BE2C (cell line): ENCODE results near the gene PSMF1.

Experiments used
- DNase-seq: peaks from one replicate; pipeline ENCODE4 v3.0.0-alpha.2; 2020
- H3K27me3 ChIP-seq: fragments of 250-450 bp; sonication (Bioruptor Pico); 2 replicates; pipeline ENCODE4 v1.5.1; 2020; ENCODE audit warnings: mild to moderate bottlenecking
- H3K36me3 ChIP-seq: fragments of 250-450 bp; sonication (Bioruptor Pico); 2 replicates; pipeline ENCODE4 v1.5.1; 2020; ENCODE audit warnings: mild to moderate bottlenecking
- H3K4me1 ChIP-seq: fragments of 250-450 bp; sonication (Bioruptor Pico); 2 replicates; pipeline ENCODE4 v1.5.1; 2020
- H3K4me3 ChIP-seq: 2 replicates; pipeline ENCODE4 v1.5.1; 2011; ENCODE audit warnings: low read depth, low read length
- H3K9me3 ChIP-seq: fragments of 250-450 bp; sonication (Bioruptor Pico); 2 replicates; pipeline ENCODE4 v1.5.1; 2020
- CTCF ChIP-seq: IDR thresholded peaks from 2 replicates; pipeline ENCODE4 v1.5.1; 2012; ENCODE audit warnings: mild to moderate bottlenecking, low read depth, low read length

Gene PSMF1

GRCh38 chr20:1198751-1199150 is 80.3 kb downstream of the PSMF1 start:
- no peak for TF ChIP-seq CTCF
- DNase-seq = no peak

GRCh38 chr20:1199212-1199873 is 80.9 kb downstream of the PSMF1 start:
- no peak for TF ChIP-seq CTCF
- Histone ChIP-seq H3K4me3 (no peak overlapping the region), H3K9me3 (no peaks in the 10 kb centered on the region), H3K36me3 (no peaks in the 10 kb centered on the region), H3K27me3 (no peaks in the 10 kb centered on the region), H3K4me1 (no peaks in the 10 kb centered on the region)
- DNase-seq = no peak

More at GRCh38 chr20:1198751-1199150, 80.3 kb downstream of the PSMF1 start:
- Histone ChIP-seq H3K4me1 (no peaks in the 10 kb centered on the region), H3K4me3 (no peak overlapping the region), H3K9me3 (no peaks in the 10 kb centered on the region), H3K27me3 (no peaks in the 10 kb centered on the region), H3K36me3 (no peaks in the 10 kb centered on the region)

- Histone ChIP-seq H3K27me3 (no peaks in the 10 kb centered on the region), H3K4me1 (no peaks in the 10 kb centered on the region), H3K9me3 (no peaks in the 10 kb centered on the region), H3K4me3 (no peak overlapping the region), H3K36me3 (no peaks in the 10 kb centered on the region)
- TF ChIP-seq CTCF = no peak
- DNase-seq = no peak
Measured at GRCh38 chr20:1199964-1200363, 81.6 kb downstream of the PSMF1 start.

GRCh38 chr20:1202762-1203504 is 84.5 kb downstream of the PSMF1 start, which contains the start of gene C20orf202:
C20orf202 (plus strand) TSS chr20:1203454; CDS start chr20:1203586, 132 bp downstream.
- H3K9me3 ChIP-seq = no peaks in the 10 kb centered on the region
- no peak for DNase-seq
- no peaks in the 10 kb centered on the region for H3K4me1 ChIP-seq
- no peak within 1 kb of the TSS for H3K4me3 ChIP-seq
- no peak for TF ChIP-seq CTCF
- no peaks in the 10 kb centered on the region for H3K36me3 ChIP-seq
- no peaks in the 10 kb centered on the region for H3K27me3 ChIP-seq

- no peak for DNase-seq
- H3K9me3 ChIP-seq = no peaks in the 10 kb centered on the region
- no peaks in the 10 kb centered on the region for H3K27me3 ChIP-seq
- H3K36me3 ChIP-seq = no peaks in the 10 kb centered on the region
- no peaks in the 10 kb centered on the region for H3K4me1 ChIP-seq
- no peak overlapping the region for H3K4me3 ChIP-seq
- no peak for TF ChIP-seq CTCF
Measured at GRCh38 chr20:1203630-1204029, 85.2 kb downstream of the PSMF1 start.

- Histone ChIP-seq H3K27me3 (no peaks in the 10 kb centered on the region), H3K36me3 (no peaks in the 10 kb centered on the region), H3K4me1 (no peaks in the 10 kb centered on the region), H3K9me3 (no peaks in the 10 kb centered on the region), H3K4me3 (no peak overlapping the region)
- DNase-seq = no peak
- no peak for TF ChIP-seq CTCF
Measured at GRCh38 chr20:1204113-1204512, 85.7 kb downstream of the PSMF1 start.
